Measurements from ENCODE around the gene ARHGAP40. TPM values are rescaled to one million over a fixed set of nuclear protein-coding genes. Genes with fewer than 3 reads are reported as not detected.

Gene ARHGAP40
- total and polyA plus RNA-seq, 4 donors: 0.57 to 5.0 (median 1.1) TPM

DNA sequence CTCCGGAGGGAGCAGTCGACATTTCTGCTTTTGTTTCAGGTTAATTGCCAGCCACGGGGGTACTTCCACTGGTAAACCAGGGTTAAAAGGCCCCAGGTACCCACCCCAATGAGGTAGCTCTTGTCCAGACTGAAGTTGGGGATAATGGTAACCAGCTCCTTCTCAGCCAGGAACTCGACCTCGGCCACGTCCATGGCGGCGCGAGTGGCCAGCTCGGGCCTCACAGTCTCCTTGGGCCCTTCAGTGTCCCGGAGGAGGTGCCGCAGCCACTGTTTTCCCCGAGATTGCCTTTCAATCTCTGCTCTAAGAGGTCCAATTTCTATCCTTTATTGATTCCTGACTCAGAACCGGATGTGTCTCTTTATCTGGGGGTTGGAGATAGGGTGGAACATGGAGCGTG, 13.7 kb downstream of the ARHGAP40 start:
- H3K4me3 ChIP-seq: no peak overlapping the region
- no peak for DNase-seq
- TF ChIP-seq, protein P1, sequence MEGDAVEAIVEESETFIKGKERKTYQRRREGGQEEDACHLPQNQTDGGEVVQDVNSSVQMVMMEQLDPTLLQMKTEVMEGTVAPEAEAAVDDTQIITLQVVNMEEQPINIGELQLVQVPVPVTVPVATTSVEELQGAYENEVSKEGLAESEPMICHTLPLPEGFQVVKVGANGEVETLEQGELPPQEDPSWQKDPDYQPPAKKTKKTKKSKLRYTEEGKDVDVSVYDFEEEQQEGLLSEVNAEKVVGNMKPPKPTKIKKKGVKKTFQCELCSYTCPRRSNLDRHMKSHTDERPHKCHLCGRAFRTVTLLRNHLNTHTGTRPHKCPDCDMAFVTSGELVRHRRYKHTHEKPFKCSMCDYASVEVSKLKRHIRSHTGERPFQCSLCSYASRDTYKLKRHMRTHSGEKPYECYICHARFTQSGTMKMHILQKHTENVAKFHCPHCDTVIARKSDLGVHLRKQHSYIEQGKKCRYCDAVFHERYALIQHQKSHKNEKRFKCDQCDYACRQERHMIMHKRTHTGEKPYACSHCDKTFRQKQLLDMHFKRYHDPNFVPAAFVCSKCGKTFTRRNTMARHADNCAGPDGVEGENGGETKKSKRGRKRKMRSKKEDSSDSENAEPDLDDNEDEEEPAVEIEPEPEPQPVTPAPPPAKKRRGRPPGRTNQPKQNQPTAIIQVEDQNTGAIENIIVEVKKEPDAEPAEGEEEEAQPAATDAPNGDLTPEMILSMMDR (IDR thresholded peaks at IDR 0.05; ENCODE audit: control extremely low read depth, extremely low read depth): no peak
- no peak for ATAC-seq (ENCODE audit: insufficient read depth, low FRiP score)
- no peaks in the 10 kb centered on the region for H3K4me1 ChIP-seq (ENCODE audit: control insufficient read depth in 5 of 5, insufficient read depth in 5 of 5, low read length in 5 of 5)
- no peaks in the 10 kb centered on the region for H3K9me3 ChIP-seq (ENCODE audit: control insufficient read depth in 4 of 4, insufficient read depth in 3 of 4, low read length in 3 of 4)
- no peak overlapping the region for H3K27ac ChIP-seq (ENCODE audit: low read depth in 1 of 2, low read length in 1 of 2)
- H3K9ac ChIP-seq (ENCODE audit: insufficient read depth in 1 of 2, low read length in 2 of 2): no peak overlapping the region
- no peaks in the 10 kb centered on the region for H3K36me3 ChIP-seq (ENCODE audit: control insufficient read depth in 4 of 4, insufficient read depth in 4 of 4, low read length in 4 of 4)
- H3K27me3 ChIP-seq (ENCODE audit: control insufficient read depth in 3 of 3, insufficient read depth in 3 of 3, low read length in 2 of 3): peaks cover 0 to 28% (median 0%) of the 10 kb centered on the region in 3 donors
- 89 to 93% methylated on average over 15 of the region's 15 CpGs for WGBS, 2 donors

DNA sequence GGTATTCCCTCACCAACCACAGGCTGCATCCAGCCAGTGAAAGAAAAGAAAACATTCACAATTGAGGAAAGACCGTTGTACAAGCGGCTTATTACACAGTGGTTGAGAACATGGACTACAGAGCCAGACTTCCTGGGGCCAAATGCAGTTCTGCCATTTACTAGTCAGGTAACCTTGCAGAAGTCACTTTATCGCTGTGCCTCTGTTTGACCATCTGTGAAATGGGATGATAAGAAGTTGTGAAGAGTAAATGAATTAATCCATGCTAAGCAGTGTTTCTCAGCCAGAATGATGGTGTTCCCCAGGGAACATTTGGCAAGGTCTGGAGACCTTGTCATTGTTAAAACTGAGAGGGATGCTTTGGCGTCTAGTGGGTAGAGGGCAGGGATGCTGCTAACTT, 14.8 kb downstream of the ARHGAP40 start:
- DNase-seq (no peak), ATAC-seq (ENCODE audit: insufficient read depth, low FRiP score) (no peak)
- Histone ChIP-seq H3K27me3 (ENCODE audit: control insufficient read depth in 3 of 3, insufficient read depth in 3 of 3, low read length in 2 of 3) (peaks cover 0 to 34% (median 0%) of the 10 kb centered on the region in 3 donors), H3K4me3 (no peak overlapping the region), H3K4me1 (ENCODE audit: control insufficient read depth in 5 of 5, insufficient read depth in 5 of 5, low read length in 5 of 5) (no peaks in the 10 kb centered on the region), H3K9me3 (ENCODE audit: control insufficient read depth in 4 of 4, insufficient read depth in 3 of 4, low read length in 3 of 4) (no peaks in the 10 kb centered on the region), H3K36me3 (ENCODE audit: control insufficient read depth in 4 of 4, insufficient read depth in 4 of 4, low read length in 4 of 4) (no peaks in the 10 kb centered on the region), H3K9ac (ENCODE audit: insufficient read depth in 1 of 2, low read length in 2 of 2) (no peak overlapping the region), H3K27ac (ENCODE audit: low read depth in 1 of 2, low read length in 1 of 2) (no peak overlapping the region)
- WGBS, 2 donors: 86 to 89% methylated on average over 4 of the region's 4 CpGs
- TF ChIP-seq, protein P1 (IDR thresholded peaks at IDR 0.05; ENCODE audit: control extremely low read depth, extremely low read depth): no peak

DNA sequence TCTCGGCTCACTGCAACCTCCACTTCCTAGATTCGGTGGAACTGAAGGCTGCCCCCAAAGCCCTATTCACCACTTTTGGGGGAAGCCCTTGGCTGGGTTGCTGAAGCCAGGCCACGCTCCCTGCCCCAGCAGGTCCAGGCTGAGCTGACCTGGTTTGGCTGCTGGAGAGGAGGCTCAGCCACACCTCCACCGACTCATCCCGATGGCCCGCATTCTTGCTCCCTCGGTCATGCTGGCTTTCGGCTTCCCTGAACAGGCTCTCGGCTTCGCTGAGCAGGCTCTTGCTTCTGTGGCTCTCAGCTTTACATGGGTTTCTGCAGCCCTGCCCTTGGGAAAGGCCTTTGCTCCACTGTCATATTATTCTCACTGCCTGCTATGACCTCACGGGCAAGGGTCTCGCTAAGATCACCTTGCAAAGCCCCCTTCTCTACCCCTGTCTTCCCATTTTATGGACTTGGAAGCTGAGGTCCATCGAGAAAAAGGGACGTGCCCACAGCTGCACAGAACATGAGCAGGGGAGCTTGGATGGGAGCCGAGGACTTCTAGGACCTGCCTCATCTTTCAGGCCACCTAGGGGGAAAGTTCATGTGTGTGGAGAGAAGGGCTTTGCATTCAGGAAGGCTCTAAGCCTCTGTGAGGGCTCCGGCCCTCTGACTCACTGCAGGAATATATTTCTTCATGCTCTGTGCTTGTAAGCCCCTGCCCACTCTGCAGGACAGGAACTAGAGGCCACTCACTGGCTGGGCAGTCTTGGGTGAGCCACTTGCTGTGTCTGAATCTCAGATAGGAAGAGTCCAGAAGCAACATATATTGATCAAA, 15.6 kb downstream of the ARHGAP40 start:
- H3K4me1 ChIP-seq (ENCODE audit: control insufficient read depth in 5 of 5, insufficient read depth in 5 of 5, low read length in 5 of 5): no peaks in the 10 kb centered on the region
- 71 to 78% methylated on average over 16 of the region's 16 CpGs for WGBS, 2 donors
- no peak for DNase-seq
- no peak overlapping the region for H3K4me3 ChIP-seq
- TF ChIP-seq, protein P1 (IDR thresholded peaks at IDR 0.05; ENCODE audit: control extremely low read depth, extremely low read depth): no peak
- H3K27me3 ChIP-seq (ENCODE audit: control insufficient read depth in 3 of 3, insufficient read depth in 3 of 3, low read length in 2 of 3): peaks cover 0 to 34% (median 0%) of the 10 kb centered on the region in 3 donors
- H3K36me3 ChIP-seq (ENCODE audit: control insufficient read depth in 4 of 4, insufficient read depth in 4 of 4, low read length in 4 of 4): no peaks in the 10 kb centered on the region
- ATAC-seq (ENCODE audit: insufficient read depth, low FRiP score): no peak
- no peaks in the 10 kb centered on the region for H3K9me3 ChIP-seq (ENCODE audit: control insufficient read depth in 4 of 4, insufficient read depth in 3 of 4, low read length in 3 of 4)
- no peak overlapping the region for H3K9ac ChIP-seq (ENCODE audit: insufficient read depth in 1 of 2, low read length in 2 of 2)
- no peak overlapping the region for H3K27ac ChIP-seq (ENCODE audit: low read depth in 1 of 2, low read length in 1 of 2)

All from lung (tissue), 12 donors.